WTC11 (cell line): ENCODE data around the gene UGT1A3.

Experiments
- ATF3 ChIP-seq: sonication (generic); formaldehyde crosslinking; conservative IDR thresholded peaks from 2 replicates; pipeline ENCODE4 v1.8.1; 2022; ENCODE audit warnings: mild to moderate bottlenecking, missing genetic modification reagents
- CBFB ChIP-seq: sonication (generic); formaldehyde crosslinking; IDR thresholded peaks from 2 replicates; pipeline ENCODE4 v1.8.1; 2022; ENCODE audit warnings: mild to moderate bottlenecking, low read depth, missing genetic modification reagents
- CTCF ChIP-seq: fragments of 200-600 bp; IDR thresholded peaks from 2 replicates; pipeline ENCODE4 v1.8.0; 2022; ENCODE audit warnings: antibody characterized with exemption
- ELF4 ChIP-seq: sonication (generic); formaldehyde crosslinking; IDR thresholded peaks from 2 replicates; pipeline ENCODE4 v1.8.1; 2022; ENCODE audit warnings: low read depth, mild to moderate bottlenecking, moderate library complexity, missing genetic modification reagents
- IRF2 ChIP-seq: sonication (generic); formaldehyde crosslinking; IDR thresholded peaks from 2 replicates; pipeline ENCODE4 v1.8.0; 2022; ENCODE audit warnings: low read depth, missing genetic modification reagents, borderline replicate concordance
- ZMAT4 ChIP-seq: fragments of 250-450 bp; sonication (Bioruptor Pico); IDR thresholded peaks from 2 replicates; pipeline ENCODE4 v1.9.0; 2021; ENCODE audit warnings: mild to moderate bottlenecking
- ZNF232 ChIP-seq: sonication (generic); formaldehyde crosslinking; IDR thresholded peaks from 2 replicates; pipeline ENCODE4 v1.8.0; 2022; ENCODE audit warnings: mild to moderate bottlenecking, missing genetic modification reagents
- ZNF263 ChIP-seq: sonication (generic); formaldehyde crosslinking; IDR thresholded peaks from 2 replicates; pipeline ENCODE4 v1.8.1; 2022; ENCODE audit warnings: low read depth, mild to moderate bottlenecking, moderate library complexity, missing genetic modification reagents

- TF ChIP-seq CTCF = peak; percentile 80
- no peak for TF ChIP-seq ZMAT4 (CRISPR knock-in tag)
- no peak for TF ChIP-seq ATF3 (CRISPR knock-in tag)
- TF ChIP-seq ZNF232 (CRISPR knock-in tag) = no peak
- TF ChIP-seq ZNF263 (CRISPR knock-in tag) = no peak
- TF ChIP-seq CBFB (CRISPR knock-in tag) = no peak
- no peak for TF ChIP-seq IRF2 (CRISPR knock-in tag)
- TF ChIP-seq ELF4 (CRISPR knock-in tag) = no peak
Measured at GRCh38 chr2:233711312-233712008, 17.4 kb upstream of the UGT1A3 start.
